ENCODE results near the gene IRAK2.
"Not testable (repeated sequence)": the region's sequence is repeated elsewhere in the genome, so short reads cannot be mapped to it uniquely, and the experiment has no call there.

IRAK2 gene

DNA sequence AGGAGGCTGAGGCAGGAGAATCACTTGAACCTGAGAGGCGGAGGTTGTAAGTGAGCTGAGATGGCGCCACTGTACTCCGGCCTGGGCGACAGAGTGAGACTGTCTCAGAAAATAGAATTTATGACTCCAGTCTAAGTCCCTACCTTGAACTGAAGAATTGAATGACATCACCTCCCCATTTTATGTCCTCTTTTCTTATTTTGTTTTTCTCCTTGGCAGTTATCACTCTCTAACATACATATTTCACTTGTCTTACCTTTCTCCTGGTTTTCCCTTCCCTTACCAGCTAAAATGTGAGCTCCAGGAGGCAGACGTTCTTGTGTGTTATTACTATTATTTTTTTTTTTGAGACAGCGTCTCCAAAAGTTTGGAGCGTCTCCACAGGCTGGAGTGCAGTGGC is 91.1 kb downstream of the IRAK2 start:
- DNase-seq (ENCODE audit: low spot score) = no peak

DNA sequence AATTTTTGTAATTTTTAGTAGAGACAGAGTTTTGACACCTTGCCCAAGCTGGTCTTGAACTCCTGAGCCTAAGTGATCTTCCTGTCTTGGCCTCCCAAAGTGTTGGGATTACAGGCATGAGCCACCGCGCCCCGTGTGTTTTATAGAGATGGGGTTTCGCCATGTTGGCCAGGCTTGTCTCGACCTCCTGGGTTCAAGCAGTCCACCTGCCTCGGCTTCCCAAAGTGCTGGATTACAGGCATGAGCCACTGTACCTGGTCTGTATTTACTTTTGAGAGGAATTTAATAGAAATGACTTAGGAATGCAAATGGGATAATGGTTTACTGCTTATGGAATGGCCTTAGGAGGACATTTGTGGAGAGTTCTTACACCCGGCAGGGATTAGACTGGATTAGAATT is 94.3 kb downstream of the IRAK2 start:
- DNase-seq (ENCODE audit: low spot score) = no peak

DNA sequence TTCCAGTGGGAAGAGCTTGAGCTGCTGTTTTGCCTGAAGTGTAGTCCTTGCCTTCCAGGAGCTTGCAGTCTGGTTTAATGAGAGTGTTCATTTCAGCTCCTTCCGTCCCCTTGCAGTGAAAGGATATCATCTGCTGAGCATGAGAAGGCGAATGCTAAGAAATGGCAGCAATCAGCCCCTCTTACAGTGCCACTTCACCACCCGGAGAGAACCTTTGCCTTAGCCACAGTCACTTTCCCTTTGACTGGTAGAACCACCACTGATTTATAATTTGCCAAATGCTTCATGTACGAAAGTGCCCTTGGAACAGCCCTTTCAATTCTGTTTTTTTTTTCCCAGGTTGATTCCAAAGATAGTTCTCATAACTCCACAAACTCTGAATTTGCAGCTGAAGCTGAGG is 95.1 kb downstream of the IRAK2 start:
- no peak for DNase-seq (ENCODE audit: low spot score)

DNA sequence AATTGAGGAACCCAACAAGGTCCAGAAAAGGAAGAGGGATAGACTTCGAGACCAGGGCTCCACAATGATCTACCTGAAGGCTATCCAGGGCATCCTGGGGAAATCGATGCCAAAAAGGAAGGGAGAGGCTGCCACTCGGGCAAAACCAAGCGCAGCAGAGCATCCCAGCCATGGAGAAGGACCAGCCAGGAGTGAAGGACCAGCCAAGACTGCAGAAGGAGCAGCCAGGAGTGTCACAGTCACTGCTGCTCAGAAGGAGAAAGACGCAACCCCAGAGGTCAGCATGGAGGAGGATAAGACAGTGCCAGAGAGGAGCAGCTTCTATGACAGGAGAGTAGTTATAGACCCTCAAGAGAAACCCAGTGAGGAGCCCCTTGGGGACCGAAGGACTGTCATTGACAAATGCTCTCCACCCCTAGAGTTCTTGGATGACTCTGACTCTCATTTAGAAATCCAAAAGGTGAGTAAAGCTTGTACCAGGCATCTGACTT is 95.5 kb downstream of the IRAK2 start:
- DNase-seq (ENCODE audit: low spot score) = no peak

- DNase-seq (ENCODE audit: low spot score) = no peak
Measured at GRCh38 chr3:10262027-10262426, 97.3 kb downstream of the IRAK2 start.

GRCh38 chr3:10263646-10264363 is 99.1 kb downstream of the IRAK2 start:
- DNase-seq (ENCODE audit: low spot score) = no peak

DNA sequence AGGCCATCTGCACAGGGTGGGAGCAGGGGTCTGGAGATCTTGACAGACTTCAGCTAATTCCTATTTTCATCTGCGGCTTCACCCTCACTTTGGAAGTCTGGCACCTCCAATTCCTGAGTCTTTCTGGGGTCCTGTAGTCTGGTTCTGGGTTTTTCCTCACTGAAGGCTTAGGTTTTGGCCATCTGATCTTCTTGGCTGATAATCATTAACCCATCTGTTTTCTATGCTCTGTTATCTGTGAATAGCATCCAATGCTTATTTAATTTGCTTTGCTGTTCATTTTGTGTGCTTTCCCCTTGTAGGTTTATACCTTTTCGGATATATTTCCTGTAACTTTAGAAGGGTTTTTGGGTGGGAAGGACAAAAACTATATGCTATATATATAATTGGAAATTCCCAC is 101.1 kb downstream of the IRAK2 start:
- DNase-seq (ENCODE audit: low spot score) = no peak

DNA sequence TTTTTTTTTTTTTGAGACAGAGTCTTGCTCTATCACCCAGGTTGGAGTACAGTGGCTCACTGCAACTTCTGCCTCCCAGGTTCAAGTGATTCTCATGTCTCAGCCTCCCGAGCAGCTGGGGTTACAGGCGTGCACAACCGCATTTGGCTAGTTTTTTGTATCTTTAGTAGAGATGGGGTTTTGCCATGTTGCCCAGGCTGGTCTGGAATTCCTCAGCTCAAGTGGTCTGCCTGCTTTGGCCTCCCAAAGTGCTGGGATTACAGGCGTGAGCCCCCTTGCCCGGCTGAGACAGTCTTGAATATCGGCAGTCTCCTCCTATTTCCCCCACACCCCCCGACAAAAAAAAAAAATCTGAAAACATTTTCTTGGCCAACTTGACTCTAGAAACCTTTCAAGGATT is 102.2 kb downstream of the IRAK2 start:
- DNase-seq (ENCODE audit: low spot score) = not testable (repeated sequence)

GRCh38 chr3:10268116-10268515 is 103.4 kb downstream of the IRAK2 start:
- no peak for DNase-seq (ENCODE audit: low spot score)

GRCh38 chr3:10268930-10269329 is 104.2 kb downstream of the IRAK2 start:
- DNase-seq (ENCODE audit: low spot score) = no peak

DNA sequence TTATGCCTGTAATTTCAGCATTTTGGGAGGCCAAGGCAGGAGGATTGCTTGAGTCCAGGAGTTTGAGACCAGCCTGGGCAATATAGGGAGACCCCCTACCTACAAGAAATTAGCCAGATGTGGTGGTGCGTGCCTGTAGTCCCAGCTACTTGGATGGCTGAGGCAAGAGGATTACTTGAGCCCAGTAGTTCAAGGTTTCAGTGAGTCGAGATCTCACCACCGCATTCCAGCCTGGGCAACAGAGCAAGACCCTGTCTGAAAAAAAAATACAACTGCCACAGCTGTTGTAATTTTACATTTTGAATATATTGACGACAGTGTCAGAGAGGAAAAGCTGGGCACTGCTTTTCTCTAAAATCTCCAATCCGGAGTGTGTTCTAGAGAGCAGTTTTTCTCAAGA is 104.7 kb downstream of the IRAK2 start:
- no peak for DNase-seq (ENCODE audit: low spot score)

DNA sequence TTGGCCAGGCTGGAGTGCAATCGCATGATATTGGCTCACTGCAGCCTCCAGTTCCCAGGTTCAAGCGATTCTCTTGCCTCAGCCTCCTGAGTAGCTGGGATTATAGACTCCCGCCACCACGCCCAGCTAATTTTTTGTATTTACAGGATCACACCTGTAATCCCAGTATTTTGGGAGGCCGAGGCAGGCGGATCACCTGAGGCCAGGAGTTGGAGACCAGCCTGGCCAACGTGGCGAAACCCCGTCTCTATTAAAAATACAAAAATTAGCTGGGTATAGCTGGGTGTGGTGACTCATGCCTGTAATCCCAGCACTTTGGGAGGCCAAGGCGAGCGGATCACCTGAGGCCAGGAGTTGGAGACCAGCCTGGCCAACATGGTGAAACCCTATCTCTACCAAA is 107.8 kb downstream of the IRAK2 start:
- not testable (repeated sequence) for DNase-seq (ENCODE audit: low spot score)

- DNase-seq (ENCODE audit: low spot score) = no peak
Measured at GRCh38 chr3:10272977-10273376, 108.3 kb downstream of the IRAK2 start.

DNA sequence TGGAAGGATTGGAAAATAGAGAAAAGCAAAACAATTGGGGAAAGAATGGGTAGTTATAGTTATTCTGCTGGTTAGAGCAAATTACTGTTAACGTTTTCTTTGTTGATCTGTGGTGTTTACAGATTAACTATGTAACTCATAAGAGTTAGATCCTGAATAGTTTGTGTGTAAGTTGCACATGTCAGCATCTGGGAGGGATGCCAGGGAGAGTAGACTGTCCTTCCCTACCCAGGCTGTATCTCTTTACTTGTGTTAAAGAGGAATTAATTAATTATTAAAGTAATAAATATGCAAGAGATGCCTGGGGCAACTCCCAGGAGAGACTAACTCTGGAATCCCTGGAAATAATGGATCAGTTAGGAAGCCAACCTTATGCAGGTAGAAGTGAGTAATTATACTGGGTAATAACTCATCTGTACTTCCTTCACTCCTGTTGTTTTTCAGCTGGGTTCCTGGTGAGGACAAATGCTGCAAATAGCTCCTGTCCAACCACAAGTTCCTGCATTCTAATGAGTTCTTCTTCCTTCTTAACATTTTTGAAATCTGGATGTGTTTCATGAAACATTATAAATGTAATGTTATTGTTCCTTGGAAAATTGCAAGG is 109.1 kb downstream of the IRAK2 start:
- no peak for DNase-seq (ENCODE audit: low spot score)

DNA sequence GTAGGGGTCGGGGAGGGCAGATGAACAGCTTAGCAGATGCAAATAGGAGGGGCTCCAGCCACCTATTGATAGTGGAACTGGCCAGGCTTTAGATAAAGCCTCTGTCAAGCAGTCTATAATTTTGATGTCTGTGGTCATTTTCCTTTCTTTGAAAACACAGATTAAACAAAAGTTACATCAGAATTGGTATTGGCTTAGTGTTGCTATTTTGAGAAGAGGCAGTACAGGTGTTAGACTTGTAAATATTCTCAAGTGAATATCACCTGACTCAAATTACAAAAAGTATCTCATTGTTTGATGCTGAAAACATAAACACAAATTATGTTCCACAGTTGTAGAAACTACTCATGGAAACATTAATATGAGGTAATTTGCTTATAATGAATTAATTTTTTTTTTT is 109.9 kb downstream of the IRAK2 start:
- no peak for DNase-seq (ENCODE audit: low spot score)

GRCh38 chr3:10277115-10277625 is 112.5 kb downstream of the IRAK2 start:
- DNase-seq (ENCODE audit: low spot score) = no peak

GRCh38 chr3:10278501-10278900 is 113.8 kb downstream of the IRAK2 start:
- no peak for DNase-seq (ENCODE audit: low spot score)

DNA sequence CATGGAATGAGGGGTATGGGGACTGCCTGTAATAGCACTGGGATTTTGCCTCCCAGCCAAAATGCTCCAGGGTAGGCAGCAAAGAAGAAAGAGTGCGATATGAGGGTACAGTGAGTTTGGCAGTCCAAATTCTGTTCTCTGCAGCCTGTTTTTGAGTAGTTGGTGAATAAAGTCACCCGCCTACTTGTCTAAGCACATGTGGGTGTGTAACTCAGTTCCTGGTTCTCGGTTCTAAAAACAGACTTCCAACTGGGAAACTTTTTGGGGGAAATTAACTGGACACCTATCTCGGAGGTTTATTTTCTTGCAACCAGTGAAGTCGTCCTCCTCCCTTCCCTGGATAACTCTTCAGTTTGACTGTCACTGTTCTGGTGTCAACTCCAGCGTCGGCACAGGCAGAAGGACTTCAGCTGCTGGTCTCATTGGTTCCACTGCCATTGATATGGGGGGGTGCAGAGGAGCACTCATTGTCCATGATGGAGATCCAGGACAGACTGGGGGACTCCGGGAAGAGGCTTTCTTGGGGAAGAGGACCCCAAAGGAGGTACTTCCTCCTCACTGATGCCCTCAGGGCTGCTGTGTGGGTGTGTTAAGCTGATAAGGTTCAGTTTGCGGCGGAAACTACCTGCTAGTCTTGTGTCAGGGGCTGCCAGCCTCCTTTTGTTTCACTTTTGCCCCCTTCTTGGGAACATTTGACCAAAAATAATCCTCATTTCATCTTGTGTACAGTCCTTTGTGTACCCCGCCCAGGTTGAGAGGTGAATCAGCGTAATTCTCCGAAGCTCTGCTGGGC is 114.9 kb downstream of the IRAK2 start:
- no peak for DNase-seq (ENCODE audit: low spot score)

GRCh38 chr3:10280177-10280529 is 115.4 kb downstream of the IRAK2 start:
- DNase-seq (ENCODE audit: low spot score) = no peak

- DNase-seq (ENCODE audit: low spot score) = no peak
Measured at GRCh38 chr3:10280571-10280970, 115.9 kb downstream of the IRAK2 start.

DNA sequence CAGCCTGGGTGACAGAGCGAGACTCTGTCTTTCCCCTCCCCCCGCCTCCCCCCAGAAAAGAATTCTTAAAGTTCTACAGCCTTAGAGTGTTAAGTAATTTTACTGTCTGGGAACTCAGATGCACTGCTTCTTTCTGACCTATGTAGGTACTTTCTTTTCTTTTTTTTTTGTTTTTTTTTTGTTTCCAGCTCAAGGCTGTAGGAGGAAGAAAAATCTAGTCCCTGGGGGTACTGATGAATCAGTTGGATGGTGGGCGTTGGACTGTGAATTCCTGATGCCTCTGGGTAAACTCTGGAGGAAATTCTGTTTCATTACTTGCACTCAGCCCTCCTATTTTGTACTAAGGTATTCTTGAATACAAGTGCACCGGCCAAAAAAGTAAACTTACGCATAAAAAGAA is 117.2 kb downstream of the IRAK2 start:
- DNase-seq (ENCODE audit: low spot score) = no peak

- no peak for DNase-seq (ENCODE audit: low spot score)
Measured at GRCh38 chr3:10283638-10284037, 118.9 kb downstream of the IRAK2 start.

- no peak for DNase-seq (ENCODE audit: low spot score)
Measured at GRCh38 chr3:10284496-10284895, 119.8 kb downstream of the IRAK2 start.
